Left ventricle myocardium inferior (tissue), 1 donor: Measurements from ENCODE around the gene TXNDC11. TPM values are rescaled to one million over a fixed set of nuclear protein-coding genes. Genes with fewer than 3 reads are reported as not detected.

Experiments
- DNase-seq: peaks from one replicate; pipeline ENCODE4 v3.0.0-alpha.2; 2020
- H3K27ac ChIP-seq: fragments of 200-600 bp; replicated peaks from 2 replicates; pipeline ENCODE4 v1.8.0; 2021
- H3K27me3 ChIP-seq: fragments of 200-600 bp; 2 replicates; pipeline ENCODE4 v1.8.0; 2021; ENCODE audit warnings: low read depth
- H3K36me3 ChIP-seq: fragments of 200-600 bp; 2 replicates; pipeline ENCODE4 v1.8.0; 2021
- H3K4me1 ChIP-seq: fragments of 200-600 bp; 2 replicates; pipeline ENCODE4 v1.8.0; 2021
- H3K4me3 ChIP-seq: fragments of 200-600 bp; 2 replicates; pipeline ENCODE4 v1.8.0; 2021; ENCODE audit warnings: mild to moderate bottlenecking, moderate library complexity
- H3K9me3 ChIP-seq: fragments of 200-600 bp; replicated peaks from 2 replicates; pipeline ENCODE4 v1.8.0; 2021
- CTCF ChIP-seq: fragments of 200-600 bp; IDR thresholded peaks from 2 replicates; pipeline ENCODE4 v1.8.0; 2021; ENCODE audit warnings: antibody characterized with exemption, mild to moderate bottlenecking, borderline replicate concordance
- intact Hi-C: fragments of 100-400 bp; cut with micrococcal nuclease; formaldehyde crosslinking; loops from one replicate; pipeline ENCODE4 v1.11.0; 2022
- total RNA-seq: library from RNA; stranded (reverse); fragmentation: NEBNext Ultra II Directional; extraction: Animal tissue kit (Norgen Biotek cat#: 25700); gene quantifications from one replicate; pipeline ENCODE4 v1.2.1, GENCODE V29; 2021
- donor health status: DM: no; HTN: yes; CAD: no; lungs with severe emphysema.

The TXNDC11 gene
- total RNA-seq, 1 donor from 2014 or later: 23.9 TPM

- TF ChIP-seq CTCF: no peak
- intact Hi-C loops: no loop called here
- no peak for DNase-seq
- Histone ChIP-seq H3K9me3 (no peaks in the 10 kb centered on the region), H3K4me1 (peaks cover 29% of the 10 kb centered on the region), H3K36me3 (no peaks in the 10 kb centered on the region), H3K27me3 (no peaks in the 10 kb centered on the region), H3K27ac (no peak overlapping the region), H3K4me3 (no peak overlapping the region)
Measured at GRCh38 chr16:11637320-11637719, 105.3 kb downstream of the TXNDC11 start.

- DNase-seq: no peak
- intact Hi-C loops: no loop called here
- Histone ChIP-seq H3K4me3 (no peak overlapping the region), H3K36me3 (no peaks in the 10 kb centered on the region), H3K9me3 (no peaks in the 10 kb centered on the region), H3K27ac (no peak overlapping the region), H3K4me1 (peaks cover 26% of the 10 kb centered on the region), H3K27me3 (no peaks in the 10 kb centered on the region)
- no peak for TF ChIP-seq CTCF
Measured at GRCh38 chr16:11636172-11636721, 106.4 kb downstream of the TXNDC11 start.

GRCh38 chr16:11635679-11636171, 106.9 kb downstream of the TXNDC11 start:
- no peak for DNase-seq
- no peaks in the 10 kb centered on the region for H3K27me3 ChIP-seq
- no peak overlapping the region for H3K27ac ChIP-seq
- H3K4me3 ChIP-seq: no peak overlapping the region
- no peaks in the 10 kb centered on the region for H3K36me3 ChIP-seq
- peaks cover 21% of the 10 kb centered on the region for H3K4me1 ChIP-seq
- intact Hi-C loops: no loop called here
- TF ChIP-seq CTCF: no peak
- H3K9me3 ChIP-seq: no peaks in the 10 kb centered on the region

GRCh38 chr16:11635113-11635652, 107.5 kb downstream of the TXNDC11 start:
- Histone ChIP-seq H3K27ac (no peak overlapping the region), H3K4me1 (peaks cover 16% of the 10 kb centered on the region), H3K9me3 (no peaks in the 10 kb centered on the region), H3K27me3 (no peaks in the 10 kb centered on the region), H3K4me3 (no peak overlapping the region), H3K36me3 (no peaks in the 10 kb centered on the region)
- intact Hi-C loops: no loop called here
- DNase-seq: no peak
- TF ChIP-seq CTCF: no peak

- no peak overlapping the region for H3K4me3 ChIP-seq
- intact Hi-C loops: no loop called here
- H3K4me1 ChIP-seq: peaks cover 11% of the 10 kb centered on the region
- H3K36me3 ChIP-seq: no peaks in the 10 kb centered on the region
- H3K9me3 ChIP-seq: no peaks in the 10 kb centered on the region
- no peak for TF ChIP-seq CTCF
- H3K27me3 ChIP-seq: no peaks in the 10 kb centered on the region
- H3K27ac ChIP-seq: no peak overlapping the region
- no peak for DNase-seq
Measured at GRCh38 chr16:11634312-11634711, 108.3 kb downstream of the TXNDC11 start.
